Breast epithelium (tissue), 4 donors: ENCODE measurements around the gene ENG. TPM values are rescaled to one million over a fixed set of nuclear protein-coding genes. Genes with fewer than 3 reads are reported as not detected.

Experiments used
- DNase-seq, 2 donors: peaks; one replicate each; pipeline ENCODE4 v3.0.0-alpha.2; 2019; ENCODE audit warnings: low spot score in 2 of 2
- H3K27ac ChIP-seq, 2 donors: fragments of 200-600 bp; sonication (generic) in 1 of 2; one replicate each; pipeline ENCODE4 v1.5.1; 2016 to 2019; ENCODE audit warnings: mild to moderate bottlenecking in 1 of 2
- H3K27me3 ChIP-seq, 2 donors: fragments of 200-600 bp; sonication (generic) in 1 of 2; one replicate each; pipeline versions ENCODE4 v1.5.1 to v1.6.0; 2017 to 2019; ENCODE audit warnings: control low read depth in 1 of 2, mild to moderate bottlenecking in 1 of 2
- H3K36me3 ChIP-seq: fragments of 200-600 bp; one replicate; pipeline ENCODE4 v1.5.1; 2019
- H3K4me1 ChIP-seq, 2 donors: fragments of 200-600 bp; sonication (generic); one replicate each; pipeline ENCODE4 v1.5.1; 2016 to 2019; ENCODE audit warnings: control low read depth in 1 of 2
- H3K4me3 ChIP-seq, 3 donors: fragments of 200-600 bp; sonication (generic); 1 replicate in 2 of 3; 2 replicates in 1 of 3; pipeline ENCODE4 v1.5.1; 2016 to 2019; ENCODE audit warnings: mild to moderate bottlenecking in 3 of 3, moderate library complexity in 2 of 3
- H3K9me3 ChIP-seq, 2 donors: fragments of 200-600 bp; sonication (generic) in 1 of 2; one replicate each; pipeline ENCODE4 v1.5.1; 2016 to 2019; ENCODE audit warnings: control low read depth in 1 of 2
- POLR2A ChIP-seq: fragments of 450-650 bp; IDR thresholded peaks from one replicate; pipeline ENCODE4 v1.6.1; 2016; ENCODE audit warnings: antibody characterized with exemption, mild to moderate bottlenecking, moderate library complexity
- POLR2AphosphoS5 ChIP-seq, 3 donors: sonication (generic); formaldehyde crosslinking; IDR thresholded peaks; one replicate each; pipeline ENCODE4 v1.6.1; 2017; ENCODE audit warnings: antibody characterized with exemption in 3 of 3
- intact Hi-C: fragments of 100-400 bp; cut with DNase I; formaldehyde crosslinking; loops from one replicate; pipeline ENCODE4 v1.15.1; 2023; ENCODE audit warnings: low total_unique reads
- total RNA-seq, 3 donors: library from RNA; depleted of rRNA; stranded (reverse); fragments of >200 nt; gene quantifications; one replicate each; pipeline ENCODE4 v1.1.0, GENCODE V29; 2016
- TF ChIP-seq, protein P1 (sequence below), 3 donors: fragments of 450-650 bp; IDR thresholded peaks; one replicate each; pipeline ENCODE4 v1.5.1; 2016 to 2017; ENCODE audit warnings: antibody characterized with exemption in 3 of 3, mild to moderate bottlenecking in 3 of 3, moderate library complexity in 3 of 3

ENG gene
- total RNA-seq, 3 donors from 2014 or later: 21.5 to 50.8 (median 30.9) TPM

DNA sequence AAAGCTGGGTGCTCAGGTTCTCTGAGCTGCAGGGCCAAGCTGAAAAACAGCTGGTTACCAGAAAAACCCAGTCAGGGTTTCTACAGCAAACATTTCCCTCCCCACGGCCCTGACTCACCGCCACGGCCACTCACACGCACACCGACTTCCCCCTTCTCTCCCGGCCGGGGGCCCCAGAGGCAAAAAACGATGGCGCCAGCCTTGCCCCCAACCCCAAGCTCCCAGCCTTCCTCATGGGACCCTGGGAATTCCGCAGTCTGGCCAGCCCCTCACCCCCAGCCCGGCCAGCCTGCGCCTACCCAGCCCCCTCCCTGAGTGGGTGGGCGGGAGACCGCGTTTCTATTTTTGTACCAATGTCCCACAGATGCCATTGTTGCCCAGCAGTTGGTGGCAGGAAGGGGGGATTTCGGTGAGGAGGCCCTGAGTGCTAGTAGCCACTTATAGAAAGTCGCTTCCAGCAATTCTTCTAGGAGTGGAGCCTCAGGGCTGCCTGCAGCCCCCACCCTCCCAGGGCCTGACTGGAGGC, 18.4 kb downstream of the ENG start:
- no peak for DNase-seq
- peaks cover 9 to 22% of the 10 kb centered on the region in 2 donors for H3K4me1 ChIP-seq
- H3K36me3 ChIP-seq: no peaks in the 10 kb centered on the region
- TF ChIP-seq, protein P1, sequence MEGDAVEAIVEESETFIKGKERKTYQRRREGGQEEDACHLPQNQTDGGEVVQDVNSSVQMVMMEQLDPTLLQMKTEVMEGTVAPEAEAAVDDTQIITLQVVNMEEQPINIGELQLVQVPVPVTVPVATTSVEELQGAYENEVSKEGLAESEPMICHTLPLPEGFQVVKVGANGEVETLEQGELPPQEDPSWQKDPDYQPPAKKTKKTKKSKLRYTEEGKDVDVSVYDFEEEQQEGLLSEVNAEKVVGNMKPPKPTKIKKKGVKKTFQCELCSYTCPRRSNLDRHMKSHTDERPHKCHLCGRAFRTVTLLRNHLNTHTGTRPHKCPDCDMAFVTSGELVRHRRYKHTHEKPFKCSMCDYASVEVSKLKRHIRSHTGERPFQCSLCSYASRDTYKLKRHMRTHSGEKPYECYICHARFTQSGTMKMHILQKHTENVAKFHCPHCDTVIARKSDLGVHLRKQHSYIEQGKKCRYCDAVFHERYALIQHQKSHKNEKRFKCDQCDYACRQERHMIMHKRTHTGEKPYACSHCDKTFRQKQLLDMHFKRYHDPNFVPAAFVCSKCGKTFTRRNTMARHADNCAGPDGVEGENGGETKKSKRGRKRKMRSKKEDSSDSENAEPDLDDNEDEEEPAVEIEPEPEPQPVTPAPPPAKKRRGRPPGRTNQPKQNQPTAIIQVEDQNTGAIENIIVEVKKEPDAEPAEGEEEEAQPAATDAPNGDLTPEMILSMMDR (IDR thresholded peaks at IDR 0.05): no peak
- TF ChIP-seq POLR2A (no peak), POLR2AphosphoS5 (IDR thresholded peaks at IDR 0.05) (no peak)
- intact Hi-C loops: no loop called here
- peak overlapping the region; percentile 71 to 98 for H3K27ac ChIP-seq
- peak overlapping the region in 1 of 3 donors; percentile 46 for H3K4me3 ChIP-seq
- no peaks in the 10 kb centered on the region for H3K9me3 ChIP-seq
- no peaks in the 10 kb centered on the region for H3K27me3 ChIP-seq

DNA sequence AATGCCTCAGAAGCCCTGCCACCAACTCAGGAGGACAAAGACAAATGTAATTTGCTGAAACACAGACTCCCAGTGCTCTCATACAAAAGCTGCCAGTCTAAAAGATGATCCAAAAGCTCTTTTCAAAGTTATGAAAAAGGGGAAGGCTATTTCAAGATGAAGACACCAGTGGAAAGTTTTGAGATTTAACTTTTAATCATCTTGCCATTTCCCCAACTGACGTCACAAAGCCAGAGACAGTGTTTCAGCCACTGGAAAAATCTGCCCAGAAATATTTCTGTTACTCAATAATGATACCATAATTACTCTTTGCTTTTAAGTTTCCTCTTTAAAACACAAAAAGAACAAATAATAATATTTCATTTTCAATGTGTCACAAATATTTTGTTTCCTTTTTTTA, 20.9 kb downstream of the ENG start:
- intact Hi-C loops: no loop called here
- peak overlapping the region; percentile 60 to 84 for H3K27ac ChIP-seq
- no peaks in the 10 kb centered on the region for H3K36me3 ChIP-seq
- TF ChIP-seq POLR2A (no peak), POLR2AphosphoS5 (IDR thresholded peaks at IDR 0.05) (no peak)
- TF ChIP-seq, protein P1 (IDR thresholded peaks at IDR 0.05): no peak
- H3K27me3 ChIP-seq: no peaks in the 10 kb centered on the region
- no peak overlapping the region for H3K4me3 ChIP-seq
- H3K9me3 ChIP-seq: no peaks in the 10 kb centered on the region
- peaks cover 8 to 18% of the 10 kb centered on the region in 2 donors for H3K4me1 ChIP-seq
- DNase-seq: no peak

DNA sequence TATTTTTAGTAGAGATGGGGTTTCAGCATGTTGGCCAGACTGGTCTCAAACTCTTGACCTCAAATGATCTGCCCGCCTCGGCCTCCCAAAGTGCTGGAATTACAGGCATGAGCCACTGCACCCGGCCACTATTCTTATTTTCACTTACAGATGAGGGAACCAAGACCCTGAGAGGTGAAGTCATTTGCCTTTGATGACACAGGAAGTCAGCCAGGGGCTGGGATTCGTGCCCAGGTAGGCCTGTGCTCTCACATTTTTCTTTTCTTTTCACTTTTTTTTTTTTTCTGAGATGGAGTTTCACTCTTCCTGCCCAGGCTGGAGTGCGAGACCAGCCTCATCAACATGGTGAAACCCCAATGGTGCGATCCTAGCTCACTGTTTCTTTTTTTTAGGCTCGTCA, 22.2 kb downstream of the ENG start:
- TF ChIP-seq POLR2AphosphoS5 (IDR thresholded peaks at IDR 0.05) (no peak), POLR2A (no peak)
- TF ChIP-seq, protein P1 (IDR thresholded peaks at IDR 0.05): no peak
- Histone ChIP-seq H3K4me3 (no peak overlapping the region), H3K36me3 (no peaks in the 10 kb centered on the region), H3K4me1 (peaks cover 0 to 10% of the 10 kb centered on the region in 2 donors), H3K27ac (peak overlapping the region; percentile 54 to 57), H3K27me3 (no peaks in the 10 kb centered on the region), H3K9me3 (no peaks in the 10 kb centered on the region)
- no peak for DNase-seq
- intact Hi-C loops: no loop called here

DNA sequence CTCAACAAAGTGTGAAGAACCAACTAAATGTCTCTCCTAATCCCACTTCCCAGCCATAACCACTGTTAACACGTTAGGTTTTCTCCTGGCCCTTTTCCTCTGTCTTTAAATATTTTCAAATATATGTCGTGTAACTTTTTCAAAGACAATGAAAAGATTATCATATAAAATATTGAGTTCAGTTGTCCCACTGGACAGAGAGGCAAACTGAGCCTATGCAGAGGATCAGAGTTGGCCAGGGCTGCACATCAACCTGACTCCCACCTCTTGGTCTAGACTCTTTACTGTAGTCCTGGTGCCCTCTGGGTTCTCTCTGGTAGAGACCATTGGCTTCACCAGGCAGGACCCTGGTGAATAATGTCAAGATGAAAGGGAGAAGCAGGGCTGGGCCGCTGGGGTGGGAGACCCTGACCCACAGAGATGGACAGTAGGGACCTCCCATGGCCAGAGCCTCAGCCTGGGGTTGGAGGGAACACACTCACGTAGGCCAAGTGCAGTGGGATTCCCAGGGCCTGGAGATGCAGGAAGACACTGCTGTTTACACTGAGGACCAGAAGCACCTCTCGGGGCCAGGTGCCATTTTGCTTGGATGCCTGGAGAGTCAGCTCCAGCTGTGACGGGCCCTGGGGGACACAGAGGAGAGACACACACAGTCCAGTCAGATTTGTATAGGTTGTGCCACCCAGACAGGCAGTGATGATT, 25.1 kb downstream of the ENG start:
- no peaks in the 10 kb centered on the region for H3K4me1 ChIP-seq
- no peak for DNase-seq
- no peaks in the 10 kb centered on the region for H3K36me3 ChIP-seq
- intact Hi-C loops: no loop called here
- H3K27ac ChIP-seq: peak overlapping the region; percentile 40 to 87
- no peak overlapping the region for H3K4me3 ChIP-seq
- H3K27me3 ChIP-seq: no peaks in the 10 kb centered on the region
- no peaks in the 10 kb centered on the region for H3K9me3 ChIP-seq
- TF ChIP-seq POLR2A (no peak), POLR2AphosphoS5 (IDR thresholded peaks at IDR 0.05) (no peak)
- TF ChIP-seq, protein P1 (IDR thresholded peaks at IDR 0.05): no peak

DNA sequence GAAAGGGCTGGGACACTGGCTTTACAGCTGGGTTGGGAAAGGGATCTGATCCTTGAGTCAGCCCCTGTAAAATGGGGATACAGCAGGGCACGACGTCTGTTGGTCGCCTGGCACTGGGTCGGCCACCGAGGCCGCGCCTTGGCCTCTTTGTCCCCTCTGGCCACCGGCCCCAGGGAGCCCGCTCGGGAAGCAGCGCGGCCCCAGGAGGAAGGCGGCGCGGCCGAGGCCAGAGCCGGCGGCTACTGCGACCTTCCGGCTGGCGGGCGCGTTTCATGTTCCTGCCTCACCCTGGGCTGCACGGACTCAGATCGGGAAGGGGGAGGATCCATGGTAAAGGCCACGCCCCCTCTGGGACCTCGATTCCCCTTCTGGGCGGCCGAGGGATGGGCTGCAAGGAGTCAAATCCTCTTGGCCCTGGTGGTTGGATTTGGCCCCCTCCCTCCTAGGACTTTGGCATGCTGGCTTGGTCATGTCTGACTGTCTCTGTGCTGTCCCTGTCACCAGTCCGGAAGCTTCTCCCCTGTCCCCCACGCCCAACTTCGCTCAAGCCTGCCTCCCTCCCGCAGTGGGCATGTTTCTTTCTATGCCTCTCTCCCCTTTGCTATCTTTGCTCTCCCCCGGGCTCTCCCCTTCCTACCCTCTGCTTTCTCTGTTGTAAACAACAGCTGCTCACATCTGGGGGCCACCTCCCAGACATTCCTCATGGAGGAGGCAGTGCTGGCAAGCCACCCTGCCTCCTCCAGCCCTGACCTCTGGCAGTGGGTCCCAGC, 26.0 kb downstream of the ENG start:
- H3K9me3 ChIP-seq: no peaks in the 10 kb centered on the region
- no peaks in the 10 kb centered on the region for H3K27me3 ChIP-seq
- H3K4me3 ChIP-seq: peak overlapping the region; percentile 31 to 54 (median 38)
- no peaks in the 10 kb centered on the region for H3K36me3 ChIP-seq
- peak overlapping the region; percentile 63 to 89 for H3K27ac ChIP-seq
- TF ChIP-seq, protein P1 (IDR thresholded peaks at IDR 0.05): no peak
- TF ChIP-seq POLR2A: no peak
- no peak for TF ChIP-seq POLR2AphosphoS5 (IDR thresholded peaks at IDR 0.05)
- DNase-seq: peak; percentile 54 to 72
- H3K4me1 ChIP-seq: no peaks in the 10 kb centered on the region
- intact Hi-C loops: no loop called here
